AG04450 (cell line): ENCODE results near the gene PSTPIP2. TPM values are rescaled to one million over a fixed set of nuclear protein-coding genes. Genes with fewer than 3 reads are reported as not detected.

ENCODE experiments used
- CTCF ChIA-PET: fragments of 300-600, 350-600 bp; formaldehyde crosslinking; extraction: SDS; loops from one replicate; lab custom pipeline; 2022; ENCODE audit warnings: antibody characterized with exemption, inconsistent platforms; lab: Charles Lee
- POLR2A ChIA-PET: fragments of 350-600 bp; formaldehyde crosslinking; extraction: SDS; loops from one replicate; lab custom pipeline; 2021; ENCODE audit warnings: antibody characterized with exemption, inconsistent platforms; lab: Yijun Ruan, JAX
- DNase-seq: peaks from one replicate; pipeline ENCODE4 v3.0.0-alpha.2; 2011; ENCODE audit warnings: low read depth, low spot score
- H3K27ac ChIP-seq: one replicate; pipeline ENCODE4 v1.5.1; 2012; ENCODE audit warnings: low read depth, low read length, control low read depth
- H3K27me3 ChIP-seq: one replicate; pipeline ENCODE4 v1.6.0; 2012; ENCODE audit warnings: low read length; ENCODE audit not compliant: control insufficient read depth, insufficient read depth
- H3K4me3 ChIP-seq: 2 replicates; pipeline ENCODE4 v1.5.1; 2011; ENCODE audit warnings: mild to moderate bottlenecking, low read depth, low read length, control low read depth
- H3K9me3 ChIP-seq: 2 replicates; pipeline ENCODE4 v1.5.1; 2012; ENCODE audit warnings: low read length; ENCODE audit not compliant: control insufficient read depth, insufficient read depth
- CTCF ChIP-seq: IDR thresholded peaks from 2 replicates; pipeline ENCODE4 v1.5.1; 2011; ENCODE audit warnings: low read depth, low read length, control low read depth, inconsistent platforms
- polyA minus RNA-seq: library from RNA; depleted of rRNA, polyadenylated mRNA; stranded (reverse); fragments of >200 nt; gene quantifications from 2 replicates; pipeline ENCODE4 v1.2.3, GENCODE V29; 2011; rRNA and poly(A)+ RNA removed
- polyA plus RNA-seq: library from polyadenylated mRNA; depleted of rRNA; stranded (reverse); fragments of >200 nt; gene quantifications from 2 replicates; pipeline ENCODE4 v1.2.3, GENCODE V29; 2011; rRNA removed

PSTPIP2 gene
- polyA plus RNA-seq (11.0 and 12.6 TPM in 2 replicates), polyA minus RNA-seq (7.7 and 8.1 TPM in 2 replicates)

DNA sequence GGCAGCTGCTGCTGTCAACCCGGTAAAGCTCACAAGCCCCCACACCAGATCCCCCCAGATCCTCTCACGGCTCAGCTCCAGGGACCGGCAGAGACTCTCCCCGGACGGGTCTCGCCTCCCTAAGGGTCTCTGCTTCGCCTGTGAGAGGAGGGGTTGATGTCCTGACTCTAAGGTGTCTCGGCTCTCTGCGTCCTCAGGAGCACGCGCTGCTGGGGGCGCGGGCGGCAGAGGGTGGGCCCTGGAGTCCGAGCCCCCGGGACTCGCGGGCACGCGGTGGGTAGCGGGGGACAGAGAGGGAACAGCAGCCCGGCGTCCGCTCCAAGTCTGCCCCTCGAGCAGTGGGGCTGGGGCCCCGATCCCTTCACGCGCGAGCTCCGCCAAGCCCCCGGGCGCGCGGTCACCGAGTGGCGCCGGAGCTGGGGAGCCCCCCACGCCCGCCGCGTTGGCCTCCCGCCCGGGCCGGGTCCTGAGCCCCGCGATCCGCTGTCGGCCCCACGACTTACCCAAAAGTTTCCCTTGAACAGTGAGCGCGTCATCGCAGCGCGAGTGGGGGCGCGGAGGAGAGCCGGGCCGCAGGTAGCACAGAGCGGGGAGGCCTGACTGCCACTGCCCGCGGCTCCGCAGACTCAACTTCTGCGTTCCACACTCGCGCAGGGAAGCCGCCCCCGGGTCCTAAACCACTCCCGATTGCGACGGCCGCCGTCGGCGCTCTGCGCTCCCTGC is at the start of gene PSTPIP2:
Gene PSTPIP2, minus strand, starts transcription at position 608 of the 723 bp plus-strand sequence. Its CDS starts 72 bp downstream, at position 536.
- Histone ChIP-seq H3K27ac (no peak within 1 kb of the TSS), H3K9me3 (peaks cover 3% of the 10 kb centered on the region; the same call in 1 of the 2 replicates), H3K27me3 (no peaks in the 10 kb centered on the region), H3K4me3 (peak within 1 kb of the TSS; percentile 73)
- CTCF ChIA-PET = interaction anchor here (1.0 to 1.6 kb wide), 3 partner anchors 147 to 406 kb away, joined by 4 to 5 read pairs (median 4); no protein-coding TSS in a partner anchor
- no peak for TF ChIP-seq CTCF
- POLR2A ChIA-PET = interaction anchor here (0.6 kb wide), 1 partner anchor 95 kb away, joined by 4 read pairs; no protein-coding TSS in a partner anchor
- no peak for DNase-seq

DNA sequence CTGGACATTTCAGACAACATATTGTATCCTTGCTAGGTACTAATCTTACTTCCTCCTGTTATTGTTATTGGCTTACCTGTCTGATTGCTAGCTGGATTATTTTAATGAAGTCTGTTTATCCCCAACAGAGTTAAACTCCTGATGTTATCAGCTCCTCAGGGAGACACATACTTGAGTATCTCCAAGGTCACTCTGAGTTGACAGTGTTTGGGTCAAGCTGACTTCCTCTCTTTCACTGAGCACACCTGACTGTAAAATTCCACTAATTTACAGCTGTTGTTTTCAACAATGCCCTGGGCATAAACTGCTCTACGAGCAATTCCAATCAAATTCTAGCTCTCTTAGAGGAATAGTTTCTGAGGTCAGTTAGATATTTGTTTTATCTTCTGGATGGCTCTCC is 41.7 kb upstream of the PSTPIP2 start:
- Histone ChIP-seq H3K9me3 (no peaks in the 10 kb centered on the region), H3K27ac (no peak overlapping the region), H3K27me3 (no peaks in the 10 kb centered on the region), H3K4me3 (no peak overlapping the region)
- TF ChIP-seq CTCF = no peak
- no peak for DNase-seq
- ChIA-PET CTCF (interaction anchor here (1.0 kb wide), 1 partner anchor 544 kb away, joined by 4 read pairs; no protein-coding TSS in a partner anchor), POLR2A (no interaction called here)

DNA sequence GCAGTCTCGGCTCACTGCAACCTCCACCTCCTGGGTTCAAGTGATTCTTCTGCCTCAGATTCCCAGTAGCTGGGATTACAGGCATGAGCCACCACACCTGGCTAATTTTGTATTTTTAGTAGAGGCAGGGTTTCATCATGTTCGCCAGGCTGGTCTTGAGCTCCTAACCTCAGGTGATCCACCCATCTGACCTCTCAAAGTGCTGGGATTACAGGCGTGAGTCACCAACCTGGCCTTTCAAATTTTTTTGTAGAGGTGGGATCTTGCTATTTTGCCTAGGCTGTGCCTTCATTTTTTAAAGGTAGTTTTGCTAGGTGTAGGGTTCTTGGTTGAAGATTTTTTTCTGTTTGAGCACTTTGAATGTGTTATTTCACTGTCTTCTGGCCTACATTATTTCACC is 38.3 kb upstream of the PSTPIP2 start:
- no peak for TF ChIP-seq CTCF
- ChIA-PET POLR2A (no interaction called here), CTCF (no interaction called here)
- Histone ChIP-seq H3K9me3 (no peaks in the 10 kb centered on the region), H3K27me3 (no peaks in the 10 kb centered on the region), H3K4me3 (no peak overlapping the region), H3K27ac (no peak overlapping the region)
- no peak for DNase-seq

DNA sequence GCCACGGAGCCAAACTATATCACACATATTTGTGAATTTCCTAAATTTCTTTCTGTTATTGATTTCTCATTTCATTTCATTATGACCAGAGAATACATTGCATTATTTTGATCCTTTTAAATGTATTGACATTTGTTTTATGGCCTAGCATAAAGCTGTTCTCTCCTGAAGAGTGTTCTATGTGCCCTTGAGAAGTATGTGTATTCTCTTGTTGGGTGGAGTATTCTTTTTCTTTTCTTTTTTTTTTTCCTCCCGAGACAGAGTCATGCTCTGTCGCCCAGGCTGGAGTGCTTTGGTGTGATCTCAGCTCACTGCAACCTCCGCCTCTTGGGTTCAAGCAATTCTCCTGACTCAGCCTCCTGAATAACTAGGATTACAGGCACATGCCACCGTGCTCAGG is 37.3 kb upstream of the PSTPIP2 start:
- Histone ChIP-seq H3K27me3 (no peaks in the 10 kb centered on the region), H3K9me3 (peaks cover 2% of the 10 kb centered on the region; the same call in 1 of the 2 replicates), H3K27ac (no peak overlapping the region), H3K4me3 (no peak overlapping the region)
- CTCF ChIA-PET = no interaction called here
- POLR2A ChIA-PET = no interaction called here
- no peak for TF ChIP-seq CTCF
- DNase-seq = no peak
